GM10248 (cell line): ENCODE measurements around the gene FUOM.

Source experiments
- CTCF ChIA-PET: fragments of 300-600 bp; sonication (Branson Sonifier 250); formaldehyde crosslinking; extraction: SDS; loops from one replicate; lab custom pipeline; 2021; ENCODE audit warnings: antibody characterized with exemption; lab: Yijun Ruan, JAX
- POLR2A ChIA-PET: fragments of 350-650 bp; sonication (Branson Sonifier 250); formaldehyde crosslinking; extraction: SDS; loops from one replicate; lab custom pipeline; 2020; ENCODE audit warnings: antibody characterized with exemption; lab: Yijun Ruan, JAX
- DNase-seq: peaks from one replicate; pipeline ENCODE4 v3.0.0; 2012; ENCODE audit errors: extremely low spot score
- TF ChIP-seq, protein P1 (sequence below): IDR thresholded peaks from 2 replicates; pipeline ENCODE4 v1.5.1; 2012; ENCODE audit warnings: mild to moderate bottlenecking, low read depth; ENCODE audit errors: extremely low read depth, missing control alignments, control extremely low read depth

The FUOM gene

DNA sequence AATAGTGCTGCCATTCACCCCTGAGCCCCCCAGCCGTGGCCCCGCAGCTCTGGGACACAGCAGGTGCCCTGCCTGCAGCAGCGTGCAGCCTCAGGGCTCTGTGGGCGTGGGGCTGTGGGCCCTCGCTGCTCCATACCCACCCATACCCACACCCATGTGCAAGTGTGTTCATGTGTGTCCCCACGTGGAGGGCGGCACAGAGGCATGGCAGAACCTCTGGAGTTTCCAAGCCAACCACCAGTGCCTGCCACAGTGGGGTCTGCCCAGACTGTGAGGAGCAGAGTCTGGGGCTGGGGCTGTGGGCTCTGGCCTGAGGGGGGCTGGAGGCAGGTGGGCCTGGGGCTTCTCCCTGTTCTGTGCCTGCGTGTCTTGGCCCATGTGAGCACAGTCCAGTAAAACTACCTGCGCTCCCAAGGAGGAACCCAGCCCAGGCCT lies 8.2 kb downstream of the FUOM start:
- TF ChIP-seq, protein P1, sequence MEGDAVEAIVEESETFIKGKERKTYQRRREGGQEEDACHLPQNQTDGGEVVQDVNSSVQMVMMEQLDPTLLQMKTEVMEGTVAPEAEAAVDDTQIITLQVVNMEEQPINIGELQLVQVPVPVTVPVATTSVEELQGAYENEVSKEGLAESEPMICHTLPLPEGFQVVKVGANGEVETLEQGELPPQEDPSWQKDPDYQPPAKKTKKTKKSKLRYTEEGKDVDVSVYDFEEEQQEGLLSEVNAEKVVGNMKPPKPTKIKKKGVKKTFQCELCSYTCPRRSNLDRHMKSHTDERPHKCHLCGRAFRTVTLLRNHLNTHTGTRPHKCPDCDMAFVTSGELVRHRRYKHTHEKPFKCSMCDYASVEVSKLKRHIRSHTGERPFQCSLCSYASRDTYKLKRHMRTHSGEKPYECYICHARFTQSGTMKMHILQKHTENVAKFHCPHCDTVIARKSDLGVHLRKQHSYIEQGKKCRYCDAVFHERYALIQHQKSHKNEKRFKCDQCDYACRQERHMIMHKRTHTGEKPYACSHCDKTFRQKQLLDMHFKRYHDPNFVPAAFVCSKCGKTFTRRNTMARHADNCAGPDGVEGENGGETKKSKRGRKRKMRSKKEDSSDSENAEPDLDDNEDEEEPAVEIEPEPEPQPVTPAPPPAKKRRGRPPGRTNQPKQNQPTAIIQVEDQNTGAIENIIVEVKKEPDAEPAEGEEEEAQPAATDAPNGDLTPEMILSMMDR: no peak
- ChIA-PET POLR2A (no interaction called here), CTCF (no interaction called here)
- DNase-seq: no peak

DNA sequence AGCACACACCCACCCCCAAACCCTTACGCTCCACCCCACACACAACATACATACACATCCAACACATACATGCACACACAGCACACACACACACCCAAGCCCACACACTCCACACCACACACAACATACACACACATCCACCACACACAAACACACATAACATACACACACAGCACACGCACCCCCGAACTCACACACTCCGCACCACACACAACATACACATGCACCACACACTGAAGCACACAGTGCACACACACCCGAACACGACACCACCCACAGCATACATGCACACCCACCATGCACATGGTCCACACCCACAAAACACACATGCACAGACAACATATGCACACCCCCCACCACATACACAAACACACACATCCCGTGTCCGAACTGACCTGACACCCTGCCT lies 8.7 kb downstream of the FUOM start:
- DNase-seq: no peak
- ChIA-PET POLR2A (no interaction called here), CTCF (no interaction called here)
- TF ChIP-seq, protein P1: no peak

DNA sequence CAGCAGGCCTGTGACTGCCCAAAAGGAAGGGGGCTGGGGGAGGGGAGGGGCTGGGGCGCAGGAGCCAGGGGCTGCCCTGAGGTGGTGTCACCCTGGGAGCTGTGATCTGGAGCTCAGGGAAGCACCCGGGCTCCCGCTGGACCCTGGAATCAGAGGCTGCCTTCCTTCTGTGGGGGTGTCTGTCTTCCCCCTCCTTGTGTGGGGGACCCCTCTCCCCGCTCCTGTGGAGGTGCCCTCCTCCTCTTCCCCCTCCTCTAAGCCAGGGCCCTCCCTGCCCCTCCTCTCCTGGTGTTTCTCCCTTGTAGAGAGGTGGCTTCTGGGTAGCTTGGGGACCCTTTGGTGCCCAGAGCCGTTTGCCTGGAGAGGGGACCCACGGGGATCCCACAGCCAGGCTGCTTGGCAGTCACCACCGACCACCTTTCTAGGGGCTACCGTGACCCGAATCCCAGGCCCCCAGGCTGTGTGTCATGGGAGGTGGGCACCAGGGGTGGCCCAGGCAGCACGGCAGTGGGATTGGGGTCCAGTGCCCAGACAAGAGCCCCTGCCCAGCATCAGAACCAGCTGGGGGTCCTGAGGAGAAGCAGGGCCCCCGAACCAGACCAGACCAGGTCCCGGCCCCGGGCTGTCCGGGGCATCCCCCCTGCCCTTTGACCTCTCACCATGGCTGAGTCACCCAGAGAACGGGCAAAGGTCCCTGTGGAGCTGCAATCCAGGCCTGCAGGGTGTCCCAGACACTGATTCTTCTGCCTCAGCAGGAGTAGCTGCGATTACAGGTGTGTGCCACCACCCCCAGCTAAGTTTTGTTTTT lies 9.9 kb downstream of the FUOM start:
- POLR2A ChIA-PET: no interaction called here
- TF ChIP-seq, protein P1: no peak
- DNase-seq: no peak
- CTCF ChIA-PET: interaction anchor here (1.1 to 1.2 kb wide), 2 partner anchors 18 to 28 kb away, joined by 3 to 4 read pairs; no protein-coding TSS in a partner anchor

DNA sequence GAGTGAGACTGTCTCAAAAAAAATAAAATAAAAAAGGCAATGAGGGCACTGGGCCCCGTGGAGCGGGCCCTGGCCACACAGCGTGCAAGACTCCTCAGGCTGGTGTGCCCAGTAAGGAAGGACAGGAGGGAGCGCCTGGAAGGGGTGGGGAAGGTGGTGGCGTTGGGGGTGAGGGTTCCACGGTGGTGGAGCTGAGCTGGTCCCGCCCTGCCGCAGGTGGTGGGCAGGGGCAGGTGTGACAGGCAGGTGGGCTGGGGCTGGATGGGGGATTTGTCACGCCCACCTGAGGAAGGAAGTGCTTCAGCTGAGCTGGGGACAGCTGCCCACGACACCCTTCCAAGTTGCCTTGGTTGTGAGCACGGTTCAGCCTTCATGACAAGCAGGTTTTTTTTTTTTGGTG lies 11.4 kb downstream of the FUOM start:
- CTCF ChIA-PET: interaction anchor here (1.0 to 1.2 kb wide), 3 partner anchors 11 to 32 kb away, joined by 3 read pairs; partner anchors contain the start of gene FUOM
- POLR2A ChIA-PET: interaction anchor here (0.5 to 0.7 kb wide), 2 partner anchors 31 to 85 kb away, joined by 3 to 5 read pairs; no protein-coding TSS in a partner anchor
- no peak for DNase-seq
- TF ChIP-seq, protein P1: no peak

DNA sequence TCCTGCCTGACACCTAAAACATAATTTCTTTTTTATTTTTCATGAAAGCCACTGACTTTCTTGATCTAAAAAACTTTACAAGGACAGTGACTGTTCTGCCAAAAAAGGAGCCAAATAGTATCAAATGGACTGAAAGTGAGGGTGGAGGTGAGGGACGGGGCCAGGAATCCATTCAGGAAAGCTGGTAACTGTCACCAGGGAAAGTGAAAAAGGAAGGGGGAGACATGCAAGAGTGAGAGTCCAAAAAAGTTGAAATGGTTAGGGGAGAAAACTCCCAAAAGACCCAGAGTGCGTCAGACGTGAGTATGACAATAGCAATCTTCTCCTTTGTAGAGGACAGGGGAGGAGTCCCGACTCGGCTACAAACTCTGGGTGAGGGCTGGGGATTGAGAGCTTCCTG lies 13.6 kb downstream of the FUOM start:
- DNase-seq: no peak
- POLR2A ChIA-PET: interaction anchor here (0.6 kb wide), 1 partner anchor 13 kb away, joined by 3 read pairs; the partner anchor contains the start of gene FUOM
- TF ChIP-seq, protein P1: no peak
- CTCF ChIA-PET: interaction anchor here (1.9 kb wide), 1 partner anchor 14 kb away, joined by 8 read pairs; no protein-coding TSS in a partner anchor

DNA sequence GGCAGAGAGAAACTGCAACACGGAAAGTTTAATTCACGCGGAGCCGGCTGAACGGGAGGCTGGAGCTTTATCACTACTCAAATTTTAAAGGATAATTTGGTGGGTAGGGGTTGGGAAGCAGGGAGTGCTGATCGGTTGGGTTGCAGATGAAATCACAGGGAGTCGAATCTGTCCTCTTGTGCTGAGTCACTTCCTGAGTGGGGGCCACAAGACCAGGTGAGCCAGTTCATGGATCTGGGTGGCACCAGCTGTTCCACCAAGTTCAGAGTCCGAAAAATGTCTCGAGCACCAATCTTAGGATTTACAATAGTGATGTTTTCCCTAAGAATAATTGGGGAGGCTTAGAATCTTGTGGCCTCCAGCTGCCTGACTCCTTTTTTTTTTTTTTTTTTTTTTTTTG lies 14.3 kb downstream of the FUOM start:
- ChIA-PET CTCF (interaction anchor here (1.9 kb wide), 1 partner anchor 14 kb away, joined by 8 read pairs; no protein-coding TSS in a partner anchor), POLR2A (interaction anchor here (0.6 kb wide), 1 partner anchor 14 kb away, joined by 3 read pairs; the partner anchor contains the start of gene FUOM)
- TF ChIP-seq, protein P1: no peak
- DNase-seq: no peak
